Measurements from ENCODE around the gene MUCL3. TPM values are rescaled to one million over a fixed set of nuclear protein-coding genes. Genes with fewer than 3 reads are reported as not detected.

MUCL3 gene
- total and polyA plus RNA-seq, 2 donors (not counting 1 experiment from before 2014, with no cell fraction given), result not detected

- H4K20me1 ChIP-seq (ENCODE audit: control insufficient read depth, insufficient read depth, low read length, poor library complexity, severe bottlenecking), result no peaks in the 10 kb centered on the region
- Mint-ChIP-seq H3K4me3 (no peak overlapping the region), H3K27ac (no peak overlapping the region), H3K27me3 (peaks cover 38% of the 10 kb centered on the region), H3K4me1 (no peaks in the 10 kb centered on the region), H3K9me3 (ENCODE audit: insufficient read depth) (no peaks in the 10 kb centered on the region)
- H3K4me1 ChIP-seq (ENCODE audit: control insufficient read depth in 2 of 2, insufficient read depth in 2 of 2, low read length in 2 of 2), result no peaks in the 10 kb centered on the region
- H2AFZ ChIP-seq (ENCODE audit: insufficient read depth, low read depth, low read length, poor library complexity, severe bottlenecking), result no peak overlapping the region
- ChIA-PET CTCF (no interaction called here), POLR2A (no interaction called here)
- ATAC-seq (ENCODE audit: low read depth), result no peak
- H3K27ac ChIP-seq (ENCODE audit: low read length in 2 of 2), result no peak overlapping the region
- H3K4me3 ChIP-seq (ENCODE audit: control extremely low read depth in 1 of 5, extremely low read depth in 1 of 5, insufficient read depth in 1 of 5, low read depth in 2 of 5, low read length in 4 of 5), result no peak overlapping the region
- H3K36me3 ChIP-seq (replicated peaks in 1 of 2; ENCODE audit: control extremely low read depth in 1 of 2, control insufficient read depth in 1 of 2, extremely low read depth in 1 of 2, insufficient read depth in 2 of 2, low read length in 1 of 2), result no peaks in the 10 kb centered on the region
- TF ChIP-seq CTCF (IDR thresholded peaks at IDR 0.05) (no peak), EZH2 (IDR thresholded peaks at IDR 0.05; ENCODE audit: borderline replicate concordance, insufficient read depth, low read depth, low read length, poor library complexity, severe bottlenecking) (no peak)
- 92% methylated on average over 5 of the region's 6 CpGs for WGBS (ENCODE audit: insufficient coverage)
- H3K9me3 ChIP-seq (ENCODE audit: control extremely low read depth in 1 of 3, control insufficient read depth in 2 of 3, insufficient read depth in 1 of 3, low read length in 2 of 3), result no peaks in the 10 kb centered on the region
- no peaks in the 10 kb centered on the region for H3K79me2 ChIP-seq (ENCODE audit: control insufficient read depth, insufficient read depth, low read length)
- no peak overlapping the region for H3K9ac ChIP-seq (ENCODE audit: low read length)
- no peak for DNase-seq
- H3K4me2 ChIP-seq (replicated peaks; ENCODE audit: low read depth, low read length, poor library complexity, severe bottlenecking), result no peak overlapping the region
- peaks cover 0 to 27% (median 8%) of the 10 kb centered on the region in 4 experiments for H3K27me3 ChIP-seq (replicated peaks in 1 of 4; ENCODE audit: control extremely low read depth in 1 of 4, control insufficient read depth in 3 of 4, insufficient read depth in 4 of 4, low read length in 3 of 4)
- intact Hi-C loops (cut with micrococcal nuclease), result no loop called here
Measured at GRCh38 chr6:30937265-30937664, 3.5 kb upstream of the MUCL3 start.

- H3K4me3 Mint-ChIP-seq, result no peak overlapping the region
- peaks cover 0 to 42% (median 13%) of the 10 kb centered on the region in 4 experiments for H3K27me3 ChIP-seq (replicated peaks in 1 of 4; ENCODE audit: control extremely low read depth in 1 of 4, control insufficient read depth in 3 of 4, insufficient read depth in 4 of 4, low read length in 3 of 4)
- H3K4me3 ChIP-seq (ENCODE audit: control extremely low read depth in 1 of 5, extremely low read depth in 1 of 5, insufficient read depth in 1 of 5, low read depth in 2 of 5, low read length in 4 of 5), result no peak overlapping the region
- H3K27me3 Mint-ChIP-seq, result peaks cover 46% of the 10 kb centered on the region
- no peaks in the 10 kb centered on the region for H3K9me3 ChIP-seq (ENCODE audit: control extremely low read depth in 1 of 3, control insufficient read depth in 2 of 3, insufficient read depth in 1 of 3, low read length in 2 of 3)
- no peak for ATAC-seq (ENCODE audit: low read depth)
- H3K9me3 Mint-ChIP-seq (ENCODE audit: insufficient read depth), result no peaks in the 10 kb centered on the region
- no peak overlapping the region for H3K4me2 ChIP-seq (replicated peaks; ENCODE audit: low read depth, low read length, poor library complexity, severe bottlenecking)
- no peak overlapping the region for H3K27ac Mint-ChIP-seq
- H2AFZ ChIP-seq (ENCODE audit: insufficient read depth, low read depth, low read length, poor library complexity, severe bottlenecking), result no peak overlapping the region
- WGBS (ENCODE audit: insufficient coverage), result 64% methylated on average over 2 of the region's 4 CpGs
- H3K36me3 ChIP-seq (replicated peaks in 1 of 2; ENCODE audit: control extremely low read depth in 1 of 2, control insufficient read depth in 1 of 2, extremely low read depth in 1 of 2, insufficient read depth in 2 of 2, low read length in 1 of 2), result no peaks in the 10 kb centered on the region
- intact Hi-C loops (cut with micrococcal nuclease), result no loop called here
- no peaks in the 10 kb centered on the region for H4K20me1 ChIP-seq (ENCODE audit: control insufficient read depth, insufficient read depth, low read length, poor library complexity, severe bottlenecking)
- TF ChIP-seq CTCF (IDR thresholded peaks at IDR 0.05), result no peak
- no peak for TF ChIP-seq EZH2 (IDR thresholded peaks at IDR 0.05; ENCODE audit: borderline replicate concordance, insufficient read depth, low read depth, low read length, poor library complexity, severe bottlenecking)
- ChIA-PET POLR2A (no interaction called here), CTCF (no interaction called here)
- H3K4me1 Mint-ChIP-seq, result no peaks in the 10 kb centered on the region
- no peak for DNase-seq
- H3K27ac ChIP-seq (ENCODE audit: low read length in 2 of 2), result no peak overlapping the region
- H3K4me1 ChIP-seq (ENCODE audit: control insufficient read depth in 2 of 2, insufficient read depth in 2 of 2, low read length in 2 of 2), result no peaks in the 10 kb centered on the region
- no peak overlapping the region for H3K9ac ChIP-seq (ENCODE audit: low read length)
- no peaks in the 10 kb centered on the region for H3K79me2 ChIP-seq (ENCODE audit: control insufficient read depth, insufficient read depth, low read length)
Measured at GRCh38 chr6:30938730-30939129, 2.0 kb upstream of the MUCL3 start.
